ENCODE data around the gene LPP.

DNA sequence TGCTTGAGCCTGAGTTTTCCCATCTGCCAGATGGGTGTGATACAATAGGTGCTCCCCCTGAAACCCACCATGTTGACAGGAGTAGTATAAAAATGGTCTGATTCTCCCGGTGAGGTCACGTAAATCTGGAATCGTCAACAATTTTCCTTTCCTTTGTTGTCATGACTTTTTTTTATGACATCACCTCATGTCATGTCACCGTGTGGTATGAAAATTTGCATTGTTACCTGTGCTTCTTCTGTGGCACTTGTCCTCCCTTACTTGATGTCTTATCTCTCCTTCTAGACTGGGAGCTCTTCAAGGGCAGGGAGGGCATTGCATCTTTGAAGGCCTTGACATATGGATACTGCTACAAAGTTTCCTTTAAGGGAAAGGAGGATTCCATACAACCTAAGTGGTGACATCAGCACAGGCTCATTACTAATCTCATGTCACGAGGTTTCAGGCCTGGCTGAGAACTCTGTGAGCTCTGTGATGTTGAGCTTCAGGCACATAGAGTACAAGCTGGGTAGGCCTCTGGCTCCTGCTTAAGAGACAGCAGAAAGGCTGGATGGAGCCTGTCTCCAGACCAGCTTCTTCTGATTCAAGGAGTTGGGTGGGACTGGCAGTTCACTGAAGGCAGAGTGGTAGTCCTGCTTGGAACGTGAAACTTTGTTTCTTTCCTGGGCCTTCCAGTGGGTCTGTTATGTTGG, 66.3 kb downstream of the LPP start:
- no peak for TF ChIP-seq SP1 (IDR thresholded peaks at IDR 0.05)
- no peak for TF ChIP-seq CTBP1 (IDR thresholded peaks at IDR 0.05; ENCODE audit: borderline replicate concordance)
